OCI-LY3 (cell line): ENCODE measurements around the gene DCAF4.

ENCODE experiments used
- H2AFZ ChIP-seq: fragments of 200-600, 300-600 bp; shearing (Covaris generic); 2 replicates; pipeline ENCODE4 v1.6.0; 2014; ENCODE audit warnings: antibody characterized with exemption, low read depth, low read length
- H3K27ac ChIP-seq: fragments of 200-600, 300-600 bp; sonication (generic); 2 replicates; pipeline ENCODE4 v1.5.1; 2014; ENCODE audit warnings: mild to moderate bottlenecking, low read length, moderate library complexity, mixed read lengths
- H3K27me3 ChIP-seq: fragments of 200-600, 300-600 bp; sonication (generic); 2 replicates; pipeline ENCODE4 v1.6.1; 2014; ENCODE audit warnings: low read depth, low read length, mixed read lengths
- H3K36me3 ChIP-seq: fragments of 200-600, 300-600 bp; sonication (generic); replicated peaks from 2 replicates; pipeline ENCODE3; 2014; ENCODE audit warnings: low read depth, low read length, mixed read lengths
- H3K4me1 ChIP-seq: fragments of 300-600, 200-600 bp; sonication (generic); 2 replicates; pipeline ENCODE4 v1.6.1; 2014; ENCODE audit warnings: low read length, mixed read lengths
- H3K4me2 ChIP-seq: fragments of 200-600, 300-600 bp; sonication (generic); 2 replicates; pipeline ENCODE4 v1.6.1; 2014; ENCODE audit warnings: low read length, mixed read lengths
- H3K4me3 ChIP-seq: fragments of 300-600, 200-600 bp; sonication (generic); 2 replicates; pipeline ENCODE4 v1.5.1; 2014; ENCODE audit warnings: antibody characterized with exemption, mild to moderate bottlenecking, low read length, moderate library complexity
- H3K79me2 ChIP-seq: fragments of 300-600, 200-600 bp; shearing (Covaris generic); 2 replicates; pipeline ENCODE4 v1.6.1; 2014; ENCODE audit warnings: mild to moderate bottlenecking, low read length, mixed read lengths
- H3K9ac ChIP-seq: fragments of 300-600, 200-600 bp; shearing (Covaris generic); 2 replicates; pipeline ENCODE4 v1.6.0; 2014; ENCODE audit warnings: mild to moderate bottlenecking, low read length, moderate library complexity
- H3K9me3 ChIP-seq: fragments of 200-600, 300-600 bp; shearing (Covaris generic); 2 replicates; pipeline ENCODE4 v1.6.1; 2014; ENCODE audit warnings: low read length, mixed read lengths; ENCODE audit not compliant: insufficient read depth
- H4K20me1 ChIP-seq: fragments of 200-600, 300-600 bp; sonication (generic); 2 replicates; pipeline ENCODE4 v1.6.1; 2016; ENCODE audit warnings: low read length, mixed read lengths; ENCODE audit not compliant: insufficient read depth
- EZH2phosphoT487 ChIP-seq: fragments of 200-600 bp; shearing (Covaris generic); IDR thresholded peaks from 2 replicates; pipeline ENCODE4 v1.6.1; 2018; ENCODE audit warnings: antibody characterized with exemption, mixed run types, low read depth
- TF ChIP-seq, protein P1 (sequence below): fragments of 200-600, 300-600 bp; sonication (generic); IDR thresholded peaks from 2 replicates; pipeline ENCODE4 v1.5.1; 2014; ENCODE audit warnings: antibody characterized with exemption, low read length, low read depth

The DCAF4 gene

DNA sequence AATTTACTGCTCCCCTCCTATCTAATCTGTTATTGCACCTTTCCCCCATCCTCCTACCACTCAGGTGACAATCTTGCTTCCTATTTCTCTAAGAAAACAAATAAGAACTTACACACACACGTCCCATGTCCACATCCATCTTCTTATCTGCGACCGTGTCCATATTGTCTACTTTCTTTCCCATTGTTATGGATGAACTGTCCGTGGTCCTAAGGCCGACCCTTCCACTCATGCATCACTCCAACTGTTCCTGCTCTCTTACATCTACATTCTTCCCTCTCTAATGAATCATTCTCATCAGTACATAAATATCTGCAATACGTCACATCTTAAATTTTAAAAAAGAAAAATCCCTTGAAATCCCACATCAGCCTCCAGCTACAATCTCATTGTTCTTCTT is 70.7 kb downstream of the DCAF4 start:
- Histone ChIP-seq H3K36me3 (peaks cover 17% of the 10 kb centered on the region), H3K79me2 (no peaks in the 10 kb centered on the region), H2AFZ (no peak overlapping the region), H4K20me1 (no peaks in the 10 kb centered on the region; the same call in 1 of the 2 replicates), H3K9me3 (no peaks in the 10 kb centered on the region), H3K27me3 (no peaks in the 10 kb centered on the region), H3K4me1 (peaks cover 6% of the 10 kb centered on the region; the same call in 1 of the 2 replicates), H3K4me2 (no peak overlapping the region), H3K4me3 (no peak overlapping the region), H3K9ac (no peak overlapping the region), H3K27ac (no peak overlapping the region)
- TF ChIP-seq, protein P1, sequence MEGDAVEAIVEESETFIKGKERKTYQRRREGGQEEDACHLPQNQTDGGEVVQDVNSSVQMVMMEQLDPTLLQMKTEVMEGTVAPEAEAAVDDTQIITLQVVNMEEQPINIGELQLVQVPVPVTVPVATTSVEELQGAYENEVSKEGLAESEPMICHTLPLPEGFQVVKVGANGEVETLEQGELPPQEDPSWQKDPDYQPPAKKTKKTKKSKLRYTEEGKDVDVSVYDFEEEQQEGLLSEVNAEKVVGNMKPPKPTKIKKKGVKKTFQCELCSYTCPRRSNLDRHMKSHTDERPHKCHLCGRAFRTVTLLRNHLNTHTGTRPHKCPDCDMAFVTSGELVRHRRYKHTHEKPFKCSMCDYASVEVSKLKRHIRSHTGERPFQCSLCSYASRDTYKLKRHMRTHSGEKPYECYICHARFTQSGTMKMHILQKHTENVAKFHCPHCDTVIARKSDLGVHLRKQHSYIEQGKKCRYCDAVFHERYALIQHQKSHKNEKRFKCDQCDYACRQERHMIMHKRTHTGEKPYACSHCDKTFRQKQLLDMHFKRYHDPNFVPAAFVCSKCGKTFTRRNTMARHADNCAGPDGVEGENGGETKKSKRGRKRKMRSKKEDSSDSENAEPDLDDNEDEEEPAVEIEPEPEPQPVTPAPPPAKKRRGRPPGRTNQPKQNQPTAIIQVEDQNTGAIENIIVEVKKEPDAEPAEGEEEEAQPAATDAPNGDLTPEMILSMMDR = no peak
- no peak for TF ChIP-seq EZH2phosphoT487

DNA sequence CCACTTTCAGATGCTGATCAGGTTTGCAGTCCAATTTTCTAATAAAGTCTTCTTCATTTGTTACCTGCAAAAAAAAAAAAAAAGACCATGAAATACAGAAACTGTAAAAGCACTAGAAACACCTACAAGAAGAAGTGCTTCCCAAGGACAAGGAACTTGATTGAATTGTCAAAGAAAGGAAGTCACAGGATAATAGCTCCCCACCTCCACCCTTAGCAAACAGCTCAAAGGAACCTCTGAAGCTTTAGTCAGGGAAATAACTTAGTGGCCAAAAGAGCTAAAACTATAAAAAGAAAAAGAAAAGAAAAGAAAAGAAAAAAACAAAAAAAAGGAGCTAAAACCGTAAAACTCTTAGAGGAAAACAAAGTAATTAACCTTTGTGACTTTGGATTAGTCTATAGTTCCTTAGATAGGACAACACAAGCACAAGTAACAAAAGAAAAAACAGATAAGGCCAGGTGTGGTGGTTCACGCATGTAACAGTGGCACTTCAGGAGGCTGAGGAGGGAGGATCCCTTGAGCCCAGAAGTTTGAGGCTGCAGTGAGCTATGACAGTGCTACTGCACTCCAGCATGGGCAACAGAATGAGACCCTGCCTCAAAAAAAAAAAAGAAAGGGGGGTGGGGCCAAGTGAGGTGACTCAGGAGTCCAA is 72.1 kb downstream of the DCAF4 start:
- Histone ChIP-seq H3K4me3 (no peak overlapping the region), H3K9ac (no peak overlapping the region), H4K20me1 (no peaks in the 10 kb centered on the region; the same call in 1 of the 2 replicates), H3K27ac (no peak overlapping the region), H3K79me2 (no peaks in the 10 kb centered on the region), H3K9me3 (no peaks in the 10 kb centered on the region), H3K27me3 (no peaks in the 10 kb centered on the region), H3K36me3 (peaks cover 12% of the 10 kb centered on the region), H2AFZ (no peak overlapping the region), H3K4me1 (peaks cover 6% of the 10 kb centered on the region; the same call in 1 of the 2 replicates), H3K4me2 (no peak overlapping the region)
- no peak for TF ChIP-seq EZH2phosphoT487
- TF ChIP-seq, protein P1 = no peak

DNA sequence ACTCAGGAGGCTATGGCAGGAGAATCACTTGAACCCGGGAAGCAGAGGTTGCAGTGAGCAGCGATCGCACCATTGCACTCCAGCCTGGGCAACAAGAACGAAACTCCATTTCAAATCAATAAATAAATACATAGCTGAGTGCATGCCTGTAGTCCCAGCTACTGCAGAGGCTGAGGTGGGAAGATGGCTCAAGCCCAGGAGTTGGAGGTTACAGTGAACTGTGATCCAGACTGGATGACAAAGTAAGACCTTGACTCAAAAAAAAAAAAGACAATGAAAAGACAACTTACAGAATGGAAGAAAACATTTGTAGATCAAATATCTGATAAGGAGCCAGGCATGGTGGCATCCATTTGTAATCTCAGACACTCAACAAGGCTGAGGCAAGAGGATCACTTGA is 73.1 kb downstream of the DCAF4 start:
- no peak overlapping the region for H3K27ac ChIP-seq
- peaks cover 12% of the 10 kb centered on the region for H3K36me3 ChIP-seq
- no peaks in the 10 kb centered on the region for H3K79me2 ChIP-seq

DNA sequence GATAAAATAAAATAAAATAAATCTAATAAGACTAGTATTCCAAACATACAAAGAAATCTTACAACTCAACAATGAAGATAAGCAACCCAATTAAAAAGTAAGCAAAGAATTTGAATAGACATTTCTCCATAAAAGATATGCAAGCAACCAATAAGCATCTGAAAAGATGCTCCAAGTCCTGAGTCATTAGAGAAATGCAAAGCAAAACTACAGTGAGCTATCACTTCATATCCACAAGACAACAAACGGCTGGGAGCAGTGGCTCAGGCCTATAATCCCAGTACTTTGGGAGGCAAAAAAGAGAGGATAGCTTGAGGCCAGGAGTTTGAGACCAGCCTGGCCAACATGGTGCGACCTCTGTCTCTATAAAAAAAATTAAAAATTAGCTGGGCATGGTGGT is 73.8 kb downstream of the DCAF4 start:
- no peak overlapping the region for H3K4me3 ChIP-seq
- peaks cover 12% of the 10 kb centered on the region for H3K36me3 ChIP-seq
- no peak overlapping the region for H2AFZ ChIP-seq
- H3K4me2 ChIP-seq = no peak overlapping the region
- H4K20me1 ChIP-seq = no peaks in the 10 kb centered on the region; the same call in 1 of the 2 replicates
- H3K4me1 ChIP-seq = peaks cover 6% of the 10 kb centered on the region; the same call in 1 of the 2 replicates
- no peaks in the 10 kb centered on the region for H3K27me3 ChIP-seq
- H3K9ac ChIP-seq = no peak overlapping the region
- H3K79me2 ChIP-seq = no peaks in the 10 kb centered on the region
- H3K27ac ChIP-seq = no peak overlapping the region
- TF ChIP-seq, protein P1 = no peak
- TF ChIP-seq EZH2phosphoT487 = no peak
- H3K9me3 ChIP-seq = no peaks in the 10 kb centered on the region

More for the DNA sequence above, 73.1 kb downstream of the DCAF4 start:
- Histone ChIP-seq H2AFZ (no peak overlapping the region), H3K4me1 (peaks cover 6% of the 10 kb centered on the region; the same call in 1 of the 2 replicates), H3K9ac (no peak overlapping the region), H3K27me3 (no peaks in the 10 kb centered on the region), H3K4me2 (no peak overlapping the region), H4K20me1 (no peaks in the 10 kb centered on the region; the same call in 1 of the 2 replicates), H3K9me3 (no peaks in the 10 kb centered on the region), H3K4me3 (no peak overlapping the region)
- TF ChIP-seq, protein P1 = no peak
- TF ChIP-seq EZH2phosphoT487 = no peak
